Measurements from ENCODE around the gene UPP1. TPM values are rescaled to one million over a fixed set of nuclear protein-coding genes. Genes with fewer than 3 reads are reported as not detected.
A peak's percentile ranks its signal among the peaks of the same experiment; 100 is the strongest.

The UPP1 gene
- 10 to 100 TPM in 3 of 4 donors, 1 to 10 TPM in 1; 7.1 to 26.8 (median 10.6) TPM for total RNA-seq

DNA sequence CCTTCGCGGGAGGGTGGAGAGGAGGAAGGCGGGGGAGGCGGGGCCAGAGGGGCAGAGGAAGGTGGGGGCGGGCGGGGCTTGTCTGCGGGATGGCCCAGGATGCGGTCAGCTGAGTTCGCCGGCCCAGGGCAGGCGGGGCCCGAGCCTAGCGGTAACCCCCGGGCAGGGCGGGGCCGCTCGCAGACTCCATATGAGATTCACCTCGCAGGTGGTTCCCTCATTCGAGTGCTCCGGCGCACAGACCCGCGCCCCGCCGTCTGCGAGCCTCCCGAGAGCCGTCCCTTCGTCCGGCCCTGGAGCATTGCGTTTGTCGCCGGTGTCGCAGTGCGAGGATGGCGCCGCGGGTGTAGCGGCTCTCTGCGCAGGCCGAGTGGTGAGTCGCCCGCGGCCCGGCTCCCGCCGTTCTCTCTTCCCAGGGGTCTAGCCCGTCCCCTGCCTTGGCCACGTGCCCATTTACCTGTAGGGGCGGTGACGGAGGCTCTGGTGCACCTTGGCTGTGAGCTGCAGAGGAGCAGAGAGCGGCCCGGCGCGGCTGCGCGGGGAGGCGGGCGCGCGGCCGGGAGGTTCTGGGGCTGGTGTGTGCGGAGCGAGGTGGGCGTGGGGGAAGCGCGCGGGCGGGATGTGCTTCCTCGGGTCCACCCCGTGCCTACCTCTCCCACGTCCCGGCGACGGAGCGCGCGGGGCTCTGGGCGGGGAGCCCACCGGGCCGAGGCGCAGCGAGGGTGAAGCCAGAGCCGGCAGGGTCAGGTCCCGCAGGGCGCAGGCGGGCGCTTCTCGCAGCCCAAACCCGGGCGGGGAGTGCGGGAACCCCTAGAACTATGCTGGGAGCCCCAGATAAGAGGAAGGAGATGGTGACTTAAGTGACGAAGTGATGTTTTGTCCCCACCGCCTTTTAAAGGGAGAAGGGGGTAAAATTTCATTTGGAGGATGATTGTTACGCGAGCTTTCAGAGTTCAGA lies at the start of gene UPP1:
Gene UPP1 (plus strand): TSS at position 220 of the 958 bp plus-strand sequence. CDS start 5,519 bp downstream, outside the sequence.
- Histone ChIP-seq H3K9me3 (no peaks in the 10 kb centered on the region), H3K36me3 (peaks cover 0 to 34% (median 26%) of the 10 kb centered on the region in 4 donors), H3K27ac (replicated peaks in 1 of 4) (peak within 1 kb of the TSS; percentile 85 to 90 (median 86)), H3K4me1 (peaks cover 21 to 43% (median 27%) of the 10 kb centered on the region in 4 donors), H3K27me3 (no peaks in the 10 kb centered on the region), H3K4me3 (peak within 1 kb of the TSS; percentile 71 to 94 (median 90))
- TF ChIP-seq POLR2AphosphoS5 (IDR thresholded peaks at IDR 0.05): peak; percentile 60 to 79
- peak; percentile 58 for TF ChIP-seq POLR2A (IDR thresholded peaks at IDR 0.05; ENCODE audit: low read depth)
- TF ChIP-seq EP300 (IDR thresholded peaks at IDR 0.05): no peak
- TF ChIP-seq, protein P1, sequence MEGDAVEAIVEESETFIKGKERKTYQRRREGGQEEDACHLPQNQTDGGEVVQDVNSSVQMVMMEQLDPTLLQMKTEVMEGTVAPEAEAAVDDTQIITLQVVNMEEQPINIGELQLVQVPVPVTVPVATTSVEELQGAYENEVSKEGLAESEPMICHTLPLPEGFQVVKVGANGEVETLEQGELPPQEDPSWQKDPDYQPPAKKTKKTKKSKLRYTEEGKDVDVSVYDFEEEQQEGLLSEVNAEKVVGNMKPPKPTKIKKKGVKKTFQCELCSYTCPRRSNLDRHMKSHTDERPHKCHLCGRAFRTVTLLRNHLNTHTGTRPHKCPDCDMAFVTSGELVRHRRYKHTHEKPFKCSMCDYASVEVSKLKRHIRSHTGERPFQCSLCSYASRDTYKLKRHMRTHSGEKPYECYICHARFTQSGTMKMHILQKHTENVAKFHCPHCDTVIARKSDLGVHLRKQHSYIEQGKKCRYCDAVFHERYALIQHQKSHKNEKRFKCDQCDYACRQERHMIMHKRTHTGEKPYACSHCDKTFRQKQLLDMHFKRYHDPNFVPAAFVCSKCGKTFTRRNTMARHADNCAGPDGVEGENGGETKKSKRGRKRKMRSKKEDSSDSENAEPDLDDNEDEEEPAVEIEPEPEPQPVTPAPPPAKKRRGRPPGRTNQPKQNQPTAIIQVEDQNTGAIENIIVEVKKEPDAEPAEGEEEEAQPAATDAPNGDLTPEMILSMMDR (IDR thresholded peaks at IDR 0.05): no peak
- 5% methylated on average over 37 of the region's 96 CpGs for WGBS
- intact Hi-C loops (cut with DNase I): loop anchor here (2.0 kb wide), 1 partner anchor 111 kb away; the partner anchor contains the start of gene HUS1
- DNase-seq (ENCODE audit: extremely low spot score): peak; percentile 98

- Histone ChIP-seq H3K4me3 (no peak overlapping the region), H3K4me1 (peaks cover 2 to 3% (median 3%) of the 10 kb centered on the region in 4 donors), H3K27ac (replicated peaks in 1 of 4) (no peak overlapping the region), H3K9me3 (no peaks in the 10 kb centered on the region), H3K27me3 (peaks cover 0 to 2% (median under 1%) of the 10 kb centered on the region in 4 donors), H3K36me3 (no peaks in the 10 kb centered on the region)
- no peak for DNase-seq (ENCODE audit: extremely low spot score)
- intact Hi-C loops (cut with DNase I): no loop called here
- WGBS: 94% methylated on average over 18 of the region's 18 CpGs
- no peak for TF ChIP-seq POLR2AphosphoS5 (IDR thresholded peaks at IDR 0.05)
- TF ChIP-seq POLR2A (IDR thresholded peaks at IDR 0.05; ENCODE audit: low read depth): no peak
- no peak for TF ChIP-seq EP300 (IDR thresholded peaks at IDR 0.05)
These were observed 48.0 kb upstream of the UPP1 start for GRCh38 chr7:48040944-48041652.

- DNase-seq (ENCODE audit: extremely low spot score): no peak
- no peak overlapping the region for H3K27ac ChIP-seq (replicated peaks in 1 of 4)
- 71% methylated on average over 3 of the region's 3 CpGs for WGBS
- no peak for TF ChIP-seq POLR2AphosphoS5 (IDR thresholded peaks at IDR 0.05)
- no peak for TF ChIP-seq POLR2A (IDR thresholded peaks at IDR 0.05; ENCODE audit: low read depth)
- TF ChIP-seq, protein P1 (IDR thresholded peaks at IDR 0.05): no peak
- TF ChIP-seq EP300 (IDR thresholded peaks at IDR 0.05): no peak
- no peaks in the 10 kb centered on the region for H3K36me3 ChIP-seq
- H3K4me3 ChIP-seq: no peak overlapping the region
- H3K27me3 ChIP-seq: no peaks in the 10 kb centered on the region
- no peaks in the 10 kb centered on the region for H3K9me3 ChIP-seq
- intact Hi-C loops (cut with DNase I): no loop called here
- H3K4me1 ChIP-seq: no peaks in the 10 kb centered on the region
These were observed 47.5 kb upstream of the UPP1 start for GRCh38 chr7:48041653-48041970.

GRCh38 chr7:48042216-48042615 lies 46.8 kb upstream of the UPP1 start:
- Histone ChIP-seq H3K27ac (replicated peaks in 1 of 4) (no peak overlapping the region), H3K36me3 (no peaks in the 10 kb centered on the region), H3K4me3 (no peak overlapping the region), H3K4me1 (no peaks in the 10 kb centered on the region), H3K9me3 (no peaks in the 10 kb centered on the region), H3K27me3 (no peaks in the 10 kb centered on the region)
- 69% methylated on average over 3 of the region's 3 CpGs for whole genome bisulfite sequencing
- TF ChIP-seq, protein P1 (IDR thresholded peaks at IDR 0.05): no peak
- no peak for TF ChIP-seq POLR2A (IDR thresholded peaks at IDR 0.05; ENCODE audit: low read depth)
- no peak for TF ChIP-seq POLR2AphosphoS5 (IDR thresholded peaks at IDR 0.05)
- no peak for TF ChIP-seq EP300 (IDR thresholded peaks at IDR 0.05)
- no peak for DNase-seq (ENCODE audit: extremely low spot score)
- intact Hi-C loops (cut with DNase I): no loop called here

- intact Hi-C loops (cut with DNase I): no loop called here
- no peaks in the 10 kb centered on the region for H3K9me3 ChIP-seq
- H3K4me3 ChIP-seq: no peak overlapping the region
- TF ChIP-seq, protein P1 (IDR thresholded peaks at IDR 0.05): no peak
- TF ChIP-seq EP300 (IDR thresholded peaks at IDR 0.05) (no peak), POLR2AphosphoS5 (IDR thresholded peaks at IDR 0.05) (no peak), POLR2A (IDR thresholded peaks at IDR 0.05; ENCODE audit: low read depth) (no peak)
- no peak overlapping the region for H3K27ac ChIP-seq (replicated peaks in 1 of 4)
- no peaks in the 10 kb centered on the region for H3K27me3 ChIP-seq
- 69% methylated on average over 3 of the region's 3 CpGs for WGBS
- H3K4me1 ChIP-seq: no peaks in the 10 kb centered on the region
- H3K36me3 ChIP-seq: no peaks in the 10 kb centered on the region
- no peak for DNase-seq (ENCODE audit: extremely low spot score)
These were observed 46.4 kb upstream of the UPP1 start for GRCh38 chr7:48042636-48043035.
